Activated T-helper 1 cell treated with anti-CD3 and anti-CD28 coated beads, Interleukin-2, amount 50 U/mL, for 16 hours (primary cell): ENCODE measurements around the gene OVCA2.
A peak's percentile ranks its signal among the peaks of the same experiment; 100 is the strongest.

ENCODE experiments used
- DNase-seq, 2 donors: peaks; one replicate each; pipeline ENCODE4 v3.0.0-alpha.2; 2020; ENCODE audit warnings: low read depth in 1 of 2, low spot score in 1 of 2

The OVCA2 gene

GRCh38 chr17:2041561-2042389 is at the start of gene OVCA2:
Gene OVCA2 (plus strand): TSS chr17:2042022. CDS start chr17:2042048, 26 bp downstream.
- peak; percentile 95 to 96 for DNase-seq

DNA sequence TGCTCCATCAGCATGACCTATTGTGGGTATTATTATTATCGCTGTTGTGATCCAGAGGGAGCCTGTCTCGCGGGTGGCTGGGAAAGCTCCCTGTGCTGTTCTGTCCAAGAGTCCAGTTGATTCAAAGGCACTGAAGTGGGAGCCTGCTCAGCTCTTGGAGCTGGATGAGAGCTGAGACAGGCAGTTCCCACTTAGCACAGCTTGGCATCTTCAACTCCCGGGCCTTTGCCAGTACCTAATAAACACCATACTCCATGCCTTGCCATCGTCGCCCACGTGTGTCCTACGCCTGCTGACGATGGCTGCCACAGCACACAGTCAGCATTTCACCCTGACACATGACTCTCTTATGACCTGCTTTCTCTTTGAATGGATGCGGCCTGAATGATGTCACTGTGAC is 49.3 kb upstream of the OVCA2 start:
- no peak for DNase-seq

DNA sequence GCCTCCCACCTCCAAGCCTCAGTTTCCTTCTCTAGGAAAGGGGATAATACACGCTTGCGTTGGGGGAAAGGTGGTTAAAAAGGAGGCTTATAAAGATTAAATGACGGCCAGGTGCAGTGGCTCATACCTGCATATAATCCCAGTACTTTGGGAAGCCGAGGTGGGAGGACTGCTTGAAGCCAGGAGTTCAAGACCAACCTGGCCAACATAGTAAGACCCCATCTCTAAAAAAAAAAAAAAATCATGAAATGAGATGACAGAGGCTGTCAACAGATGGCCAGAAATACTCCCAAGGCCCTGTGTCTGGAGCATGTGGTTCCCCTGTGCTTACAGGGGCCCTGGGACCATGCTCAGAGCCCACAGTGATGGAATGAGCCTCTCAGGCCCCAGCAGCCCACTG is 47.1 kb upstream of the OVCA2 start:
- DNase-seq: no peak

DNA sequence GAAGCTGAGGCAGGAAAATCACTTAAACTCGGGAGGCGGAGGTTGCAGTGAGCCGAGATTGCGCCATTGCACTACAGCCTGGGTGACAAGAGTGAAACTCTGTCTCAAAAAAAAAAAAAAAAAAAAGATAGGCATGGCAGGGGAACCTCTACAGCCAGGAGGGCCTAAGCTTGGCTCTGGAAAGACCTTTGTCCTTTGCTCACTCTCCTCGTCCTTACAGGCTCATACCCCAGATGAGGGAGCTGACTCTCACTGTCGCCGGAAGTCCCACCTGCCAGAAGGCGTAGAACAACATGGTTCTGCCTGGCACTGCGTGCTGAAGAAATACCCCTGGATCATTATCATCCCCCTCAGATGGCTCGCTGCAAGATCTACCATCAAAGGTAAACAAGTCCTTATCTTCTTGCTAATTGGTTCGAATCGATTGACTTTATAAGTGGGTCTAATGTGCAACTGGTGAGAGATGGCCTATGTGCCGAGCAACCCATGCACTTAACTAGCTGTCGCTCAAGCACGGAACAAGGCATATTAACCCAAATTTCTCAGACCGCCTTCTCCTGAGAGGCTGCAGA is 46.4 kb upstream of the OVCA2 start:
- DNase-seq: no peak

- no peak for DNase-seq
Measured at GRCh38 chr17:1995907-1996799, 45.7 kb upstream of the OVCA2 start.

DNA sequence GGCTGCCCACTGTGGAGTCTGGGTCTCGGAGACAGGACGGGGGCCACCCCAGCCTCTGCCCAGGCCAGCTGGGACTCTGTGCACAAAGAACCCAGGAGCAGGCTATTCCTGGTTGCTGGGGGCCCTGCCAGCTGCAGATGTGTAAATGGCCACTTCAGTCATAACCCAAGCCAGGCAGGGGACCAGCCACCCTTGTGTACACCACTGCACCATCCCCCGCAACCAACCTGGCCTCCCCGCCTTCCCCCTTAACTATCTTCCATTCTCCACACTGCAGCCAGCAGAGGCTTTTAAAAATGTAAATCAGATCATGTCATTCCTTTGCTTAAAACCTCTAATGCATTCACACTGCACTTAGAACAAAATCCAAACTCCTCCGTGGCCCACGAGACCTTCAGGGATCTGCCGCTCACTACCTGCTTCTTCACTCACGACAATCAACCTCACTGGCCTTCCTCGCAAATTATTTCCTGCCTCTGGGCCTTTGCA is 45.0 kb upstream of the OVCA2 start:
- DNase-seq: no peak

- no peak for DNase-seq
Measured at GRCh38 chr17:1997289-1997926, 44.4 kb upstream of the OVCA2 start.

GRCh38 chr17:1997927-1998742 is 43.7 kb upstream of the OVCA2 start:
- no peak for DNase-seq

DNA sequence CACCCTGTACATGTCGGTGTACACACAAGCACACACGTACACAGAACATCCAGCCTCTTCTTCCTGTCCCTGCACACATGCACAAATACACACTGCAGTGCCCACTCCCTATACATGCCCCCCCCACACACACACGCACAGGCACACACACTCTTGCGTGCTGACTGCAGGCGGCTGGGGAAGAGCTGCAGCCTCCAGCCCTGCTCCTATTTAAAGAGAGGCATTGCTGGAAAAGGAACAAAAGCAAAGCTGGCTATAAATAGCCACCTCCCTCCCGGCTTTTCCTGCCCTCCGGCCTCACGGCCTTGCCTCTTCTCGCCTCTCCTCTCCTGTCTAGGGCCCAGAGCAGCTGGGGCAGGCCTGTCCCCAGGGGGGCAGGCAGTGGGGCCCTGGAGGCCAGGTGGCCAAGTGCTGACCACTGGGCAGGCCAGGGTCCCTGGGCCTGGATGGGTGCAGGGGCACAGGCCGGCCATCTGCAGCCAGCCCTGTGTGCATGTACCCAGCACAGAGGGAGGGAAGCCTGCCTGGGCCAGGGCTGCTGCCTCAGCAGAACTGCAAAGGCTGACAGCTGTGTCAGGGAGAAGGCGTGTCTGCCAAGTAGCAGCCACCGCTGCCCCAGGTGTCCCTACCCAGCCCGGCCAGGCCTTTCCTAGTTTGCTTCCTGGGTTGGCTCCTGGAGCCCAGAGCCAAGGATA is 42.1 kb upstream of the OVCA2 start:
- DNase-seq: no peak

- no peak for DNase-seq
Measured at GRCh38 chr17:2002767-2003329, 39.0 kb upstream of the OVCA2 start.

- DNase-seq: no peak
Measured at GRCh38 chr17:2003525-2003924, 38.3 kb upstream of the OVCA2 start.

DNA sequence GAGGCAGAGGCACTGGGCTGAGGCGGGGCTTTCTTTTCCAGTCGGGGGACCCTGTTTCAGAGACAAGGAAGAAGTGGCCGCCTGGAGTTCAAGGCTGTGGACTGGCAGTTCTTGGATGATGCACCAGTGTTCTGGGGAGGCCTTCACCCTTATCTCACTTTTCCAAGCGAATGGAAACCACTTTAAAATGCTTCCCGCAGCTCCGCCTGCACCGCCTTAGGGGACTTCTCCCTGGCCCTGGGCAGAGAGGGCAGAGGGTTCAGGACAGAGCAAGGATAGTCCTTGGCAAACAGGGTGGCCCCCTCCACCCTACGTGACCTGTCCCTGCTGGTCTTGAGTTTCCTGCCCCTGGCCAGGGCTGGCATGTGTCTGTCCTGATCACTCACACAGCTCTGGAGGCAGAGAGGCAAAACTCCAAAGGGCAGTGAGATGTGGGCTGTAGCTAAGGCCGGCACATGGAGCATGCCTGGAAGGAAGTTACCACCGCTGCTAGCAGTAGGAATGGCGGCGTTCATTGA is 37.3 kb upstream of the OVCA2 start:
- DNase-seq: no peak

DNA sequence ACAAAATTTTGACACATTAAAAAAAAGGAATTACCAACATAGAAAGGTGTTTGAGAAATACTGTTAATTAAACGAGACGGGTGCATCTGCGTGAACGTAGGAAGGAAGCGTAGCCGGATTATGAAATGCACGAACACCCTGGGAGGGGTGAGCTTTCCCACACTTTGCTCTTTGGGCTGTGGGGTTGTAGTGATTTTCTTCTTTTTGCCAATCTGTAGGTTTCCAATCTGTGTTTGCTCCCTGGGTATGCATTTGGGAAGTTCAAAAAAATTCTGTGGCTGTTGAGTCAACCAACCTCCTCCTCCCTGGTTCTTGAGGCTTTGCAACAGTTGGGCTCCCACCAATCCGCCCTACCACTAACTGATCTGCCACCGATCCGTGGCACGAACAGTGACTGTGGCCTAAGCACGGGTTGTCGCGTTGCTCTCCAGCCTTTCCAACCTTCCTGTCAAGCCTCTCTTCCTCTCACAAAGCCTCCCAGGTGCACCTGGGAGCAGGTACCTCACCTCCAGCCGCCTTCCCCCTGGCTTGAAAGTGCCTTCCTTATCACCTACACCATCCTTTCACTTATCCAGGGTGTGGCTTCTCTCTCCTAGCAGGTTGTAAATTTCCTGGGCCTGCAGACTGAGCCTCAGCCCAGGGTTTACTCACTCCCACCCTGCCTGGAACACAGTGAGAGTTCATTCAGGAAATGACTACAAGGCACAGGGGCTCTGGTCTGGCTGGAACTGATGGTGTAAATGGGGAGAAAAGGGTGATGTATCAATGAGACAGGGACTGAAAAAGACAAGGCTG is 33.3 kb upstream of the OVCA2 start:
- DNase-seq: no peak

GRCh38 chr17:2009737-2010136 is 32.1 kb upstream of the OVCA2 start:
- DNase-seq: no peak

DNA sequence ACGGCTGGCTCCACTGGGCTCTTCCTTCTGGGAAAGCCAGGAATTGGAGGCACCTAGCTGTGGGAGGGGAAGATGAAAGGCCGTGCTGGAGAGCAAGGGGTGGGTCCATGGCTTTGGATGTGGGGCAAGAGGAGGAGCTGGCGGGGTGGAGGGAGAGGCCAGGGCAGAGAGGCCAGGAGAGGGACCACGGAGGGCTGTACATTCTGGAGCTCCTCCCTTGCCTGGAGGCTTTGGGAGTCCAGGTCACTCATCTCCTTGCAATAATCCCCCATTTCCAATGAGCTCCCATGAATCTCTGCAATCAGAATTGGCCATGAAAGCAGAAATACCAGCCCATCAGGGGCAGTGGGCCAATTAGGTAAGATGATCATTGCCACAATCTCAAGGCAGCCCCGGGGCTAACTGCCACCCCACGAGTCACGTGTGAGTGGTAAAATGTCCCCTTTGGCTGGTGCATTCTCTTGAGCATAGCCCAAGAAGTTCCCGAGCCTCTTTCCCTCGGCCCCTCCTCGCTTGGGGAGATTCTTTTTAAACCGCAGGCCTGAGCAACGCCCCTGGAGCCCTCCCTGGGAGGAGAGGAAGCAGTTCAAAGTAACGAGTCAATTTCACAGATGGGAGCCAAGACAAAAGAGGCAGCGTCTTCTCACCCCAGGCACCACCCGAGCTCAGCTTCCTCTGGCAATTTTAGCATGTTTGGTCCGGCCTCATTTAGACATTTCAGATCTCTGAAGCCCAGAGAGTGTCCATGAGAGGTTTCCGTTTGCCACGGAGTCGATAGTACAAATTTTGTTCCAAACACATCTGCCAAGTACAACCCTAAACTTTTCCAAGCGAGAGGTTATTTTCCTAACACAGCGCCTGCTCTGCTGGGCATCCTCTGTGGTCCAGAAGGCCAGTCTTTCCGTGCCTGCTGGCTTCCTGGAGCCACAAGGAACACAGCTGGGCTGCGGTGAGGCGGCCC is 30.1 kb upstream of the OVCA2 start:
- DNase-seq: no peak

DNA sequence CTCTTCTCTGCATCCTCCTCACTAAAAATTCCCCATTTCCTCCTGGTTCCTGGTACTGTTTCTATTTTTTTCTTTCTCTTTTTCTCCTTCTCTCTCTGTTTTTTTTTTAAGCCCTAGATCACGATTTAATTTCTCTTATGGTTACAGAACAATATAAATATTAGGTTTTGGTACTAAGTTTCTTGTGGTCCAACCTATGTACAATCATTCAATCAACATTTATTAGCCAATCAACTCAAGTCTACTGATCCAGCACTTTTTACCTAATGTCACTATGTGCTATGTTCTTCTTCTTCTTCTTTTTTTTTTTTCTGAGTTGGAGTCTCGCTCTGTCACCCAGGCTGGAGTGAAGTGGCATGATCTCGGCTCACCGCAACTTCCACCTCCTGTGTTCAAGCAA is 29.3 kb upstream of the OVCA2 start:
- DNase-seq: no peak
